Kidney (tissue), 14 donors: ENCODE results near the gene DNAJC18. TPM values are rescaled to one million over a fixed set of nuclear protein-coding genes. Genes with fewer than 3 reads are reported as not detected.

Experiments
- DNase-seq, 5 donors: peaks; one replicate each; pipeline ENCODE4 v3.0.0-alpha.2; 2013 to 2020
- FAIRE-seq: peaks from 2 replicates; lab custom pipeline; 2012; peaks lifted over from hg19 to GRCh38; lab: Jason Lieb, UNC
- H3K27ac ChIP-seq, 2 donors: one replicate each; pipeline ENCODE4 v1.7.0; 2013; ENCODE audit warnings: low read depth in 2 of 2, low read length in 2 of 2, inconsistent platforms in 1 of 2
- H3K27me3 ChIP-seq: one replicate; pipeline ENCODE4 v1.7.1; 2013; ENCODE audit warnings: low read length, inconsistent platforms; ENCODE audit not compliant: control insufficient read depth, insufficient read depth
- H3K36me3 ChIP-seq, 3 donors: one replicate each; pipeline versions ENCODE4 v1.7.0 to v1.7.1; 2013; ENCODE audit warnings: low read length in 3 of 3, control low read depth in 1 of 3, inconsistent platforms in 1 of 3; ENCODE audit not compliant: insufficient read depth in 3 of 3, control insufficient read depth in 2 of 3
- H3K4me1 ChIP-seq, 3 donors: one replicate each; pipeline versions ENCODE4 v1.7.0 to v1.7.1; 2013; ENCODE audit warnings: low read length in 3 of 3, inconsistent platforms in 1 of 3, low read depth in 1 of 3; ENCODE audit not compliant: control insufficient read depth in 2 of 3, insufficient read depth in 2 of 3
- H3K4me3 ChIP-seq, 3 donors: one replicate each; pipeline versions ENCODE4 v1.7.0 to v1.8.1; 2013; ENCODE audit warnings: low read length in 3 of 3, control low read depth in 1 of 3, inconsistent platforms in 1 of 3
- H3K9ac ChIP-seq, 3 donors: one replicate each; pipeline versions ENCODE4 v1.7.0 to v1.7.1; 2013; ENCODE audit warnings: low read length in 3 of 3, control low read depth in 1 of 3, inconsistent platforms in 1 of 3
- H3K9me3 ChIP-seq, 3 donors: one replicate each; pipeline versions ENCODE4 v1.7.0 to v1.7.1; 2013; ENCODE audit warnings: low read length in 3 of 3, control low read depth in 1 of 3, inconsistent platforms in 1 of 3; ENCODE audit not compliant: control insufficient read depth in 2 of 3, insufficient read depth in 1 of 3
- intact Hi-C: fragments of 100-400 bp; cut with DNase I; formaldehyde crosslinking; loops from one replicate; pipeline ENCODE4 v1.11.1; 2022
- polyA plus RNA-seq: library from polyadenylated mRNA; stranded (reverse); fragments of 350-450 nt; fragmentation: Illumina TruSeq; extraction: RNeasy Lipid Tissue Mini Kit (QIAGEN cat#74804); gene quantifications from one replicate; pipeline ENCODE4 v1.2.3, GENCODE V29; 2014; ENCODE audit warnings: low read depth, low replicate concordance; ENCODE audit not compliant: insufficient read depth
- total RNA-seq: library from RNA; stranded (reverse); fragmentation: NEBNext Ultra II Directional; extraction: Animal tissue kit (Norgen Biotek cat#: 25700); gene quantifications from one replicate; pipeline ENCODE4 v1.2.1, GENCODE V29; 2021
- TF ChIP-seq, protein P1 (sequence below): IDR thresholded peaks from 3 replicates; pipeline ENCODE4 v1.5.1; 2012; ENCODE audit warnings: mild to moderate bottlenecking, moderate library complexity, borderline replicate concordance; ENCODE audit not compliant: insufficient read depth; ENCODE audit errors: extremely low read depth
- donor health status: control.
- donor health status: control.
- donor health status: control.
- donor health status: control.
- donor health status: control.
- donor health status: DM: yes; HTN: yes; CAD: no.
- donor health status: Normal renal cell carcinoma (clear cell type).

The DNAJC18 gene
- total and polyA plus RNA-seq, 2 donors from 2014 or later: 3.9 to 13.7 TPM

DNA sequence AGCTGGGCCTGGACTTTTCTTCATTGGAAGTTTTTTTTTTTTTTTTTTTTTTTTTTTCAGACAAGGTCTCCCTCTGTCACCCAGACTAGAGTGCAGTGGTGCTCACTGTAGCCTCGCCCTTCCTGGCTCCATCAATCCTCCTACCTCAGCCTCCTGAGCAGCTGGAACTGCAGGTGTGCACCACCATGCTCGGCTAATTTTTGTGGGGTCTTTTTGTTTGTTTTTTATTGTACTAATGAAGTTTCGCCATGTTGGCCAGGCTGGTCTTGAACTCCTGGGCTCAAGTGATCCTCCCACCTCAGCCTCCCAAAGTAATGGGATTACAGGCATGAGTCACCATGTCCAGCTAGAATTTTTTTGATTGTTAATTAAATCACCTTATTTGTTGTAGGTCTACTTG is 3.6 kb downstream of the DNAJC18 start:
- FAIRE-seq (no peak), DNase-seq (no peak)
- intact Hi-C loops: no loop called here
- Histone ChIP-seq H3K9ac (no peak overlapping the region), H3K9me3 (no peaks in the 10 kb centered on the region), H3K4me1 (peaks cover 0 to 11% (median 8%) of the 10 kb centered on the region in 3 donors), H3K4me3 (no peak overlapping the region), H3K27ac (no peak overlapping the region), H3K36me3 (no peaks in the 10 kb centered on the region), H3K27me3 (no peaks in the 10 kb centered on the region)
- TF ChIP-seq, protein P1, sequence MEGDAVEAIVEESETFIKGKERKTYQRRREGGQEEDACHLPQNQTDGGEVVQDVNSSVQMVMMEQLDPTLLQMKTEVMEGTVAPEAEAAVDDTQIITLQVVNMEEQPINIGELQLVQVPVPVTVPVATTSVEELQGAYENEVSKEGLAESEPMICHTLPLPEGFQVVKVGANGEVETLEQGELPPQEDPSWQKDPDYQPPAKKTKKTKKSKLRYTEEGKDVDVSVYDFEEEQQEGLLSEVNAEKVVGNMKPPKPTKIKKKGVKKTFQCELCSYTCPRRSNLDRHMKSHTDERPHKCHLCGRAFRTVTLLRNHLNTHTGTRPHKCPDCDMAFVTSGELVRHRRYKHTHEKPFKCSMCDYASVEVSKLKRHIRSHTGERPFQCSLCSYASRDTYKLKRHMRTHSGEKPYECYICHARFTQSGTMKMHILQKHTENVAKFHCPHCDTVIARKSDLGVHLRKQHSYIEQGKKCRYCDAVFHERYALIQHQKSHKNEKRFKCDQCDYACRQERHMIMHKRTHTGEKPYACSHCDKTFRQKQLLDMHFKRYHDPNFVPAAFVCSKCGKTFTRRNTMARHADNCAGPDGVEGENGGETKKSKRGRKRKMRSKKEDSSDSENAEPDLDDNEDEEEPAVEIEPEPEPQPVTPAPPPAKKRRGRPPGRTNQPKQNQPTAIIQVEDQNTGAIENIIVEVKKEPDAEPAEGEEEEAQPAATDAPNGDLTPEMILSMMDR: no peak

DNA sequence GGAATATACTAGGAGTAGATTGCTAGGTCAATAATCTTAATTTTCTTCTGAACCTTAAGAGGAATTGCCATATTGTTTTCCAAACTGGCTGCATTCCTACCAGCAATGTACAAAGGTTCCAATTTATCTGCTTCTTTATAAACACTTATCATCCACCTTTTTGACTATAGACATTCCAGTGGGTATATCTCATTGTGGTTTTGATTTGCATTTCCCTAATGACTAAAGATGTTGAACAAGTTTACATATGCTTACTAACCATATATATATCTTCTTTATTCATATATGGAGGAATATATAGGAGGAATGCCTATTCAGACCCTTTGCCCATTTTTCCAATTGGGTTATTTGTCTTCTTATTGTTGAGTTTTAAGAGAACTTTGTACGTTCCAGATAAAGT is 7.6 kb downstream of the DNAJC18 start:
- Histone ChIP-seq H3K36me3 (no peaks in the 10 kb centered on the region), H3K4me3 (no peak overlapping the region), H3K4me1 (no peaks in the 10 kb centered on the region), H3K9ac (no peak overlapping the region), H3K27ac (no peak overlapping the region), H3K27me3 (no peaks in the 10 kb centered on the region), H3K9me3 (no peaks in the 10 kb centered on the region)
- no peak for DNase-seq
- intact Hi-C loops: no loop called here
- TF ChIP-seq, protein P1: no peak
- no peak for FAIRE-seq

DNA sequence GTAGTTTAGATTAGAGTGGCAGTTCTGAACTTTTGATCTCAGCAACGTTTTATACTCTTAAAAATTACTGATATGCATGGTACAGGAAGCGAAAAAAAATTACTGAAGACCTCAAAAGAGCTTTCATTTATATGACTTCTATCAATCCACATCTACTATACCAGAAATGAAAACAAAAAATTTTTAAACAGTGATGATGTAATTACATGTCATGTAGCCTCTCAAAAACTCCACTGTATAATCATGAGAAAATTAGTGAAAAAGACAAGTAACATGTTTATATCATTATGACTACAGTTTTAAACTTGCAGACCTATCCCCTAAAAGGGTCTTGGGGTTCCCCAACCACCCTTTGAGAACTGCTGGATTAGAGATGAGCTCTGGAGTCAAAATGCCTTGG is 9.3 kb downstream of the DNAJC18 start:
- H3K4me1 ChIP-seq: no peaks in the 10 kb centered on the region
- intact Hi-C loops: no loop called here
- no peak for FAIRE-seq
- H3K27ac ChIP-seq: no peak overlapping the region
- no peaks in the 10 kb centered on the region for H3K27me3 ChIP-seq
- no peak overlapping the region for H3K9ac ChIP-seq
- H3K4me3 ChIP-seq: no peak overlapping the region
- TF ChIP-seq, protein P1: no peak
- H3K9me3 ChIP-seq: no peaks in the 10 kb centered on the region
- H3K36me3 ChIP-seq: no peaks in the 10 kb centered on the region
- no peak for DNase-seq
